ENCODE measurements around the gene PITX2. TPM values are rescaled to one million over a fixed set of nuclear protein-coding genes. Genes with fewer than 3 reads are reported as not detected.

PITX2 gene
- total RNA-seq, 4 donors from 2014 or later = not detected

- no peak for DNase-seq
- no peak overlapping the region for H3K4me3 ChIP-seq (replicated peaks in 1 of 3)
- no peaks in the 10 kb centered on the region for H3K36me3 ChIP-seq
- TF ChIP-seq CTCF (IDR thresholded peaks at IDR 0.05) = no peak
- no peak for TF ChIP-seq POLR2A (IDR thresholded peaks at IDR 0.05)
- no peaks in the 10 kb centered on the region for H3K9me3 ChIP-seq
- no peak overlapping the region for H3K27ac ChIP-seq
- H3K27me3 ChIP-seq = peaks cover 59% of the 10 kb centered on the region
- H3K4me1 ChIP-seq = peaks cover 4 to 8% of the 10 kb centered on the region in 2 donors
- intact Hi-C loops (cut with DNase I) = no loop called here
- WGBS, 2 donors = 10 to 12% methylated on average over 34 of the region's 34 CpGs
These were observed 16.6 kb upstream of the PITX2 start for GRCh38 chr4:110639207-110640090.

GRCh38 chr4:110638089-110638746, 15.3 kb upstream of the PITX2 start:
- DNase-seq = no peak
- H3K36me3 ChIP-seq = no peaks in the 10 kb centered on the region
- intact Hi-C loops (cut with DNase I) = no loop called here
- H3K4me3 ChIP-seq (replicated peaks in 1 of 3) = no peak overlapping the region
- no peaks in the 10 kb centered on the region for H3K9me3 ChIP-seq
- H3K27ac ChIP-seq = no peak overlapping the region
- H3K27me3 ChIP-seq = peaks cover 71% of the 10 kb centered on the region
- TF ChIP-seq POLR2A (IDR thresholded peaks at IDR 0.05) (no peak), CTCF (IDR thresholded peaks at IDR 0.05) (no peak)
- WGBS, 2 donors = 9 to 13% methylated on average over 10 of the region's 10 CpGs
- peaks cover 4 to 8% of the 10 kb centered on the region in 2 donors for H3K4me1 ChIP-seq

GRCh38 chr4:110637408-110638088, 14.7 kb upstream of the PITX2 start:
- no peak overlapping the region for H3K27ac ChIP-seq
- H3K36me3 ChIP-seq = no peaks in the 10 kb centered on the region
- TF ChIP-seq POLR2A (IDR thresholded peaks at IDR 0.05) = no peak
- no peak for TF ChIP-seq CTCF (IDR thresholded peaks at IDR 0.05)
- intact Hi-C loops (cut with DNase I) = no loop called here
- H3K4me1 ChIP-seq = peaks cover 7 to 11% of the 10 kb centered on the region in 2 donors
- WGBS, 2 donors = 9 to 11% methylated on average over 35 of the region's 35 CpGs
- no peak overlapping the region for H3K4me3 ChIP-seq (replicated peaks in 1 of 3)
- peaks cover 77% of the 10 kb centered on the region for H3K27me3 ChIP-seq
- no peak for DNase-seq
- H3K9me3 ChIP-seq = no peaks in the 10 kb centered on the region

GRCh38 chr4:110636680-110637407, 14.0 kb upstream of the PITX2 start:
- Histone ChIP-seq H3K27ac (no peak overlapping the region), H3K9me3 (no peaks in the 10 kb centered on the region), H3K27me3 (peaks cover 77% of the 10 kb centered on the region), H3K4me1 (peaks cover 14 to 18% of the 10 kb centered on the region in 2 donors), H3K36me3 (no peaks in the 10 kb centered on the region), H3K4me3 (replicated peaks in 1 of 3) (peak overlapping the region in 1 of 3 donors; percentile 9)
- intact Hi-C loops (cut with DNase I) = no loop called here
- no peak for DNase-seq
- no peak for TF ChIP-seq POLR2A (IDR thresholded peaks at IDR 0.05)
- no peak for TF ChIP-seq CTCF (IDR thresholded peaks at IDR 0.05)
- WGBS, 2 donors = 4% methylated on average over 52 to 54 of the region's 56 CpGs

All from thyroid gland (tissue), 4 donors.